CD14-positive monocyte (primary cell): ENCODE measurements around the gene SSU72. TPM values are rescaled to one million over a fixed set of nuclear protein-coding genes. Genes with fewer than 3 reads are reported as not detected.

ENCODE experiments used
- DNase-seq, 3 donors: peaks; one replicate each; pipeline ENCODE4 v3.0.0-alpha.2; 2011 to 2022
- H2AFZ ChIP-seq: 2 replicates; pipeline ENCODE4 v1.6.0; 2012; ENCODE audit warnings: mild to moderate bottlenecking, low read depth, low read length, inconsistent platforms; ENCODE audit not compliant: insufficient read depth, poor library complexity, severe bottlenecking
- H3K27ac ChIP-seq, 2 donors: 1 replicate in 1 of 2; 2 replicates in 1 of 2; pipeline ENCODE4 v1.5.1; 2012 to 2013; ENCODE audit warnings: low read length in 2 of 2, control low read depth in 1 of 2, inconsistent platforms in 1 of 2, low read depth in 1 of 2, mild to moderate bottlenecking in 1 of 2
- H3K27me3 ChIP-seq, 2 donors: one replicate each; pipeline versions ENCODE4 v1.6.0 to v1.6.1; 2011 to 2013; ENCODE audit warnings: low read length in 2 of 2; ENCODE audit not compliant: control insufficient read depth in 2 of 2, insufficient read depth in 2 of 2
- H3K36me3 ChIP-seq, 2 donors: replicated peaks in 1 of 2; 1 replicate in 1 of 2; 2 replicates in 1 of 2; pipeline versions ENCODE4 v1.5.1 to v1.6.1; 2012 to 2013; ENCODE audit warnings: low read length in 2 of 2, control low read depth in 1 of 2, inconsistent platforms in 1 of 2, mild to moderate bottlenecking in 1 of 2; ENCODE audit not compliant: insufficient read depth in 2 of 2, control insufficient read depth in 1 of 2
- H3K4me1 ChIP-seq, 2 donors: 1 replicate in 1 of 2; 2 replicates in 1 of 2; pipeline versions ENCODE4 v1.5.1 to v1.6.1; 2012 to 2013; ENCODE audit warnings: low read length in 2 of 2, control low read depth in 1 of 2, inconsistent platforms in 1 of 2, mild to moderate bottlenecking in 1 of 2, moderate library complexity in 1 of 2; ENCODE audit not compliant: insufficient read depth in 2 of 2, control insufficient read depth in 1 of 2
- H3K4me2 ChIP-seq: replicated peaks from 2 replicates; pipeline ENCODE3; 2012; ENCODE audit warnings: low read length, moderate library complexity, mild to moderate bottlenecking; ENCODE audit not compliant: poor library complexity, severe bottlenecking; ENCODE audit errors: extremely low read depth
- H3K4me3 ChIP-seq, 3 experiments: fragments of 200-600 bp in 1 of 3; sonication (generic) in 1 of 3; replicated peaks in 1 of 3; 1 replicate in 2 of 3; 2 replicates in 1 of 3; pipeline ENCODE4 v1.5.1; 2011 to 2013; ENCODE audit warnings: low read length in 3 of 3, mild to moderate bottlenecking in 3 of 3, control low read depth in 2 of 3, low read depth in 2 of 3, inconsistent platforms in 1 of 3, moderate library complexity in 1 of 3
- H3K79me2 ChIP-seq: 2 replicates; pipeline ENCODE4 v1.6.0; 2012; ENCODE audit warnings: mild to moderate bottlenecking, control low read depth, inconsistent platforms, low read length, moderate library complexity; ENCODE audit not compliant: insufficient read depth
- H3K9ac ChIP-seq: 2 replicates; pipeline ENCODE4 v1.6.0; 2017; ENCODE audit warnings: low read length, mild to moderate bottlenecking; ENCODE audit not compliant: insufficient read depth, poor library complexity, severe bottlenecking
- H3K9me3 ChIP-seq, 2 donors: replicated peaks in 1 of 2; 1 replicate in 1 of 2; 2 replicates in 1 of 2; pipeline versions ENCODE4 v1.5.1 to v1.6.1; 2012 to 2013; ENCODE audit warnings: low read length in 2 of 2, control low read depth in 1 of 2; ENCODE audit not compliant: control insufficient read depth in 1 of 2, insufficient read depth in 1 of 2
- H4K20me1 ChIP-seq: 2 replicates; pipeline ENCODE4 v1.6.0; 2012; ENCODE audit warnings: mild to moderate bottlenecking, low read length, control low read depth, moderate library complexity; ENCODE audit not compliant: insufficient read depth
- H3K27ac Mint-ChIP-seq, 7 donors: one replicate each; pipeline ENCODE4 v1.8.0; 2020; ENCODE audit warnings: mild to moderate bottlenecking in 7 of 7, mixed read lengths in 7 of 7, moderate library complexity in 6 of 7, inconsistent platforms in 2 of 7
- H3K27me3 Mint-ChIP-seq, 3 donors: one replicate each; pipeline ENCODE4 v1.8.0; 2021 to 2022; ENCODE audit warnings: low read depth in 3 of 3, mild to moderate bottlenecking in 3 of 3, mixed read lengths in 3 of 3, moderate library complexity in 3 of 3, inconsistent platforms in 1 of 3
- H3K36me3 Mint-ChIP-seq, 2 donors: one replicate each; pipeline ENCODE4 v1.8.0; 2020; ENCODE audit warnings: mixed read lengths in 2 of 2, inconsistent platforms in 1 of 2, mild to moderate bottlenecking in 1 of 2
- H3K4me1 Mint-ChIP-seq: one replicate; pipeline ENCODE4 v1.8.0; 2020; ENCODE audit warnings: mild to moderate bottlenecking, mixed read lengths
- H3K4me3 Mint-ChIP-seq, 2 donors: one replicate each; pipeline ENCODE4 v1.8.0; 2020; ENCODE audit warnings: mild to moderate bottlenecking in 2 of 2, mixed read lengths in 2 of 2, moderate library complexity in 1 of 2
- H3K9me3 Mint-ChIP-seq, 7 donors: one replicate each; pipeline ENCODE4 v1.8.0; 2020 to 2022; ENCODE audit warnings: mixed read lengths in 7 of 7, mild to moderate bottlenecking in 6 of 7, moderate library complexity in 6 of 7, inconsistent platforms in 2 of 7
- WGBS: methylation state at CpG from one replicate; pipeline ENCODE4 v1.1.5; 2013; ENCODE audit warnings: missing lambda C conversion rate; ENCODE audit not compliant: insufficient coverage; 5-methylcytosine and 5-hydroxymethylcytosine counted together
- intact Hi-C, 2 donors: fragments of 100-400 bp; cut with micrococcal nuclease; formaldehyde crosslinking; loops; one replicate each; pipeline versions ENCODE4 v1.15.0 to v1.15.1; 2023
- polyA plus RNA-seq, 3 donors: library from polyadenylated mRNA; depleted of rRNA in 1 of 3; unstranded in 2 of 3; stranded (reverse) in 1 of 3; fragments of 300-500 nt in 2 of 3; fragments of >200 nt in 1 of 3; fragmentation: Illumina TruSeq in 2 of 3; gene quantifications; 1 replicate in 2 of 3; 2 replicates in 1 of 3; pipeline ENCODE4 v1.2.3, GENCODE V29; 2012 to 2021
- TF ChIP-seq, protein P1 (sequence below): fragments of 200-600 bp; IDR thresholded peaks from one replicate; pipeline ENCODE4 v1.8.0; 2022; ENCODE audit warnings: antibody characterized with exemption, mild to moderate bottlenecking

The SSU72 gene
- polyA plus RNA-seq, 3 donors = 88.1 to 168 (median 138) TPM

DNA sequence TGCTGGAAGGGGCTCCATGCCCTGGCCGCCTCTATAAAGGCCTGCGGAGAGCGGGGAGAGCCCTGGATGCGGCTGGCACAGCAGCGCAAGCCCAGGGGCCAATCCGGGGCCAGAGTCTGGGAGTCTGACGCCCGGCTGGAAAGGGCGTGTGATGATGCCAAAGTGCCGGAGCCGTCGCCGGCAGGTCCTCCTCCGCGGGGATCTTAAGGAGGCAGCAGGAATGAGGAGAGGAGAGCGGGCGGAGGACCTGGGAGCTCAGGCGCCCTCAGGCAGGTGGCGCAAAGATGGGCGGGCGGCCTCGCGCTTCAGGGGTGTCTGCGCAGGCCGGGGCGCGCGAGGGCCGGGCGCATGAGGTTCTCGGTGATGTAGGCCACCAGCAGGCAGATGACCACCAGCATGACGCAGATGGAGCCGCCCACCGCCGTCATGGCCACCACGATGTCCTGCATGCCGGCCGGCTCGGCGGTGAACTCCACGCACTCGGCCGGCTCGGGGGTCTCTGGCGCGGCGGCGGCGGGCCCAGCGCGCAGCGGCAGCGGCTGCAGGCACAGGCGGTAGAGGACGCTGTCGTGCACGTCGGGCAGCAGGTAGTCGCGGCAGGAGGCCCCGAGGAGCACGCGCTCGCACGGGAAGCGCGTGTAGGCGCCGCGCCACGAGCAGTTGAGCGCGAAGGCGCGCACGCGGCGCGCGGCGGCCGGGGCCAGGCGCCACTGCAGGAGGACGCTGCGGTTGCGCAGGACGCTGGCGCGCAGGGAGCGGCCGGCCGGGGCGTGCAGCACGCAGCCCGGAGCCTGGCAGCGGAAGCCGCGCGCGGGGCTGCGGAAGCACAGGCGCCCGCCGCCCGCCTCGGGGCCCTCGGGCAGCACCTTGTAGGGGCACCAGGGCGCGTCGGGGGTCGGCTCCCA, 24.6 kb upstream of the SSU72 start:
- no peaks in the 10 kb centered on the region for H3K36me3 ChIP-seq
- H3K9me3 ChIP-seq = no peaks in the 10 kb centered on the region
- H3K4me3 ChIP-seq = peak overlapping the region in 1 of 3 experiments; percentile 65
- Mint-ChIP-seq H3K4me1 (peaks cover 34% of the 10 kb centered on the region), H3K4me3 (peak overlapping the region; percentile 71 to 82), H3K27ac (peak overlapping the region in 1 of 7 donors; percentile 72), H3K27me3 (peaks cover 7 to 17% (median 11%) of the 10 kb centered on the region in 3 donors), H3K36me3 (no peaks in the 10 kb centered on the region), H3K9me3 (peaks cover 0 to 2% (median 0%) of the 10 kb centered on the region in 7 donors)
- TF ChIP-seq, protein P1, sequence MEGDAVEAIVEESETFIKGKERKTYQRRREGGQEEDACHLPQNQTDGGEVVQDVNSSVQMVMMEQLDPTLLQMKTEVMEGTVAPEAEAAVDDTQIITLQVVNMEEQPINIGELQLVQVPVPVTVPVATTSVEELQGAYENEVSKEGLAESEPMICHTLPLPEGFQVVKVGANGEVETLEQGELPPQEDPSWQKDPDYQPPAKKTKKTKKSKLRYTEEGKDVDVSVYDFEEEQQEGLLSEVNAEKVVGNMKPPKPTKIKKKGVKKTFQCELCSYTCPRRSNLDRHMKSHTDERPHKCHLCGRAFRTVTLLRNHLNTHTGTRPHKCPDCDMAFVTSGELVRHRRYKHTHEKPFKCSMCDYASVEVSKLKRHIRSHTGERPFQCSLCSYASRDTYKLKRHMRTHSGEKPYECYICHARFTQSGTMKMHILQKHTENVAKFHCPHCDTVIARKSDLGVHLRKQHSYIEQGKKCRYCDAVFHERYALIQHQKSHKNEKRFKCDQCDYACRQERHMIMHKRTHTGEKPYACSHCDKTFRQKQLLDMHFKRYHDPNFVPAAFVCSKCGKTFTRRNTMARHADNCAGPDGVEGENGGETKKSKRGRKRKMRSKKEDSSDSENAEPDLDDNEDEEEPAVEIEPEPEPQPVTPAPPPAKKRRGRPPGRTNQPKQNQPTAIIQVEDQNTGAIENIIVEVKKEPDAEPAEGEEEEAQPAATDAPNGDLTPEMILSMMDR = peak; percentile 25
- intact Hi-C loops = no loop called here
- no peaks in the 10 kb centered on the region for H4K20me1 ChIP-seq
- H3K27ac ChIP-seq = no peak overlapping the region
- peak; percentile 29 to 57 (median 51) for DNase-seq
- H2AFZ ChIP-seq = peak overlapping the region; percentile 61
- no peaks in the 10 kb centered on the region for H3K79me2 ChIP-seq
- peak overlapping the region; percentile 86 for H3K4me2 ChIP-seq
- peaks cover 34 to 55% of the 10 kb centered on the region in 2 donors for H3K4me1 ChIP-seq
- H3K27me3 ChIP-seq = peaks cover 0 to 26% of the 10 kb centered on the region in 2 donors
- peak overlapping the region; percentile 36 for H3K9ac ChIP-seq
- 16% methylated on average over 110 of the region's 111 CpGs for WGBS

DNA sequence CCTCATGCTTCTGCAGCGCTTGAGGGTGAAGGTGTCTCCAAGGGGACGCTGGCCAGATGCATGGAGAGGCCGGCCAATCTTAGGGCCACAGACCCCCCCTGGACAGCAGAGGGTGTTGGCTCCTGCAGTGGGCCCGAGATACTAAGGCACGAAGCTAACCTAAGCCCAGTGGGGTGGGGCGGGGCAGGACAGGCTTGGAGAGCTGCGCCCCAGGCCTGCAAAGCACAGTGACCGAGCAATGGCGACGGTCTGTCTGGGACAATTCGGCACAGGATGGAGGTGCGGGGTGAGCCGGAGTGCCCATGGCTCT, 24.0 kb upstream of the SSU72 start:
- H3K4me1 ChIP-seq = peaks cover 34 to 55% of the 10 kb centered on the region in 2 donors
- no peak overlapping the region for H3K9ac ChIP-seq
- Mint-ChIP-seq H3K4me3 (peak overlapping the region; percentile 71 to 82), H3K27ac (no peak overlapping the region), H3K27me3 (peaks cover 7 to 17% (median 11%) of the 10 kb centered on the region in 3 donors), H3K4me1 (peaks cover 34% of the 10 kb centered on the region), H3K9me3 (peaks cover 0 to 2% (median 0%) of the 10 kb centered on the region in 7 donors), H3K36me3 (no peaks in the 10 kb centered on the region)
- no peak overlapping the region for H3K4me3 ChIP-seq
- no peaks in the 10 kb centered on the region for H3K79me2 ChIP-seq
- no peak overlapping the region for H3K4me2 ChIP-seq
- H3K9me3 ChIP-seq = no peaks in the 10 kb centered on the region
- no peaks in the 10 kb centered on the region for H4K20me1 ChIP-seq
- H2AFZ ChIP-seq = no peak overlapping the region
- 98% methylated on average over 10 of the region's 13 CpGs for WGBS
- TF ChIP-seq, protein P1 = no peak
- H3K27ac ChIP-seq = no peak overlapping the region
- intact Hi-C loops = no loop called here
- DNase-seq = no peak
- H3K27me3 ChIP-seq = peaks cover 0 to 26% of the 10 kb centered on the region in 2 donors
- no peaks in the 10 kb centered on the region for H3K36me3 ChIP-seq
